ENCODE results near the gene PPP1R11. TPM values are rescaled to one million over a fixed set of nuclear protein-coding genes. Genes with fewer than 3 reads are reported as not detected.

The PPP1R11 gene
- total RNA-seq, 1 experiment from 2014 or later = 23.8 TPM

DNA sequence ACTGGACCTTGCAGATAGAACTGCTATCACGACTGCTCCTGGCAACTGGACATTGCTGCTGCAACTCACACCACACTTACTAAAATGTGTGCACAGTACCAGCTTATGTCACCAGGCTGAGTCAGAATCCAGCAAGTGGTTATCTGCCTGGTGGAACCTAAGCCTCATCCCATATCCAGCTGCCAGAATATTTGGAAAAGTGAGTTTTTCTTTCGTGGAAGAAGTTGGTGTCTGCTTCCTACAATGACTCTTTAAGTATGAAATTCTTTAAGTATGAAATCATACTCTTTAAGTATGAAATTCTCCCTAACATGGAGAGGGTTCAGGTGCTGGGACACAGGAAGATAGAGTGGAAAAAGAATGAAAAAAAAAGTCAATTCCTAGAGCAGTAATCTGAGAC, 22.4 kb upstream of the PPP1R11 start:
- WGBS (ENCODE audit: extremely low coverage, insufficient read length, low lambda C conversion rate) = no CpG with 5 or more reads among the region's 2 CpGs
- H4K5ac ChIP-seq (ENCODE audit: insufficient read length, low read depth, low read length) = no peak overlapping the region
- H3K27me3 ChIP-seq (ENCODE audit: insufficient read depth, low read length) = no peaks in the 10 kb centered on the region
- H3K9me3 ChIP-seq (ENCODE audit: control insufficient read depth, low read depth, low read length) = no peaks in the 10 kb centered on the region
- H3K79me1 ChIP-seq (ENCODE audit: insufficient read depth, low read depth, low read length, poor library complexity, severe bottlenecking) = no peaks in the 10 kb centered on the region
- H2BK12ac ChIP-seq (ENCODE audit: insufficient read length, low read depth, low read length) = no peak overlapping the region
- H2BK20ac ChIP-seq (ENCODE audit: low read depth, low read length, poor library complexity, severe bottlenecking) = no peak overlapping the region
- no peak overlapping the region for H3K23ac ChIP-seq (ENCODE audit: insufficient read length, low read depth, low read length)
- H3K4ac ChIP-seq (ENCODE audit: low read depth, low read length) = no peak overlapping the region
- no peaks in the 10 kb centered on the region for H3K9me3 Mint-ChIP-seq
- TF ChIP-seq, protein P1, sequence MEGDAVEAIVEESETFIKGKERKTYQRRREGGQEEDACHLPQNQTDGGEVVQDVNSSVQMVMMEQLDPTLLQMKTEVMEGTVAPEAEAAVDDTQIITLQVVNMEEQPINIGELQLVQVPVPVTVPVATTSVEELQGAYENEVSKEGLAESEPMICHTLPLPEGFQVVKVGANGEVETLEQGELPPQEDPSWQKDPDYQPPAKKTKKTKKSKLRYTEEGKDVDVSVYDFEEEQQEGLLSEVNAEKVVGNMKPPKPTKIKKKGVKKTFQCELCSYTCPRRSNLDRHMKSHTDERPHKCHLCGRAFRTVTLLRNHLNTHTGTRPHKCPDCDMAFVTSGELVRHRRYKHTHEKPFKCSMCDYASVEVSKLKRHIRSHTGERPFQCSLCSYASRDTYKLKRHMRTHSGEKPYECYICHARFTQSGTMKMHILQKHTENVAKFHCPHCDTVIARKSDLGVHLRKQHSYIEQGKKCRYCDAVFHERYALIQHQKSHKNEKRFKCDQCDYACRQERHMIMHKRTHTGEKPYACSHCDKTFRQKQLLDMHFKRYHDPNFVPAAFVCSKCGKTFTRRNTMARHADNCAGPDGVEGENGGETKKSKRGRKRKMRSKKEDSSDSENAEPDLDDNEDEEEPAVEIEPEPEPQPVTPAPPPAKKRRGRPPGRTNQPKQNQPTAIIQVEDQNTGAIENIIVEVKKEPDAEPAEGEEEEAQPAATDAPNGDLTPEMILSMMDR (conservative IDR thresholded peaks at IDR 0.05) = no peak
- no peak overlapping the region for H3K9ac ChIP-seq (ENCODE audit: extremely low read depth, insufficient read length, low read length)
- H3K79me2 ChIP-seq (ENCODE audit: insufficient read depth, low read length) = no peaks in the 10 kb centered on the region
- no peak overlapping the region for H2BK5ac ChIP-seq (ENCODE audit: insufficient read length, low read length)
- no peak overlapping the region for H4K8ac ChIP-seq (replicated peaks; ENCODE audit: insufficient read length, low read depth, low read length)
- no peak overlapping the region for H3K4me3 Mint-ChIP-seq
- no peak overlapping the region for H3K27ac ChIP-seq (ENCODE audit: insufficient read length, low read depth, low read length)
- peaks cover 2% of the 10 kb centered on the region; the same call in 1 of the 2 replicates for H3K27me3 Mint-ChIP-seq (ENCODE audit: low read depth)
- no peak overlapping the region for H2BK15ac ChIP-seq (ENCODE audit: low read depth, low read length)
- H4K91ac ChIP-seq (ENCODE audit: insufficient read length, low read depth, low read length) = no peak overlapping the region
- no peak overlapping the region for H3K4me2 ChIP-seq (ENCODE audit: insufficient read depth, insufficient read length, low read length)
- no peak overlapping the region for H2AK5ac ChIP-seq (ENCODE audit: insufficient read length, low read length)
- H2BK120ac ChIP-seq (ENCODE audit: low read depth, low read length, poor library complexity, severe bottlenecking) = no peak overlapping the region
- H3K23me2 ChIP-seq (ENCODE audit: insufficient read length, low read depth, low read length, poor library complexity, severe bottlenecking) = no peaks in the 10 kb centered on the region
- H3K4me1 Mint-ChIP-seq = no peaks in the 10 kb centered on the region
- no peak overlapping the region for H3K27ac Mint-ChIP-seq
- no peak overlapping the region for H3K14ac ChIP-seq (ENCODE audit: insufficient read depth, low read length)
- no peak overlapping the region for H3T11ph ChIP-seq (ENCODE audit: low read length)
- no peaks in the 10 kb centered on the region for H4K20me1 ChIP-seq (ENCODE audit: control insufficient read depth, insufficient read depth, insufficient read length)
- H2AFZ ChIP-seq (ENCODE audit: low read length) = no peak overlapping the region
- no peaks in the 10 kb centered on the region for H3K36me3 Mint-ChIP-seq (ENCODE audit: insufficient read depth in 1 of 3, low read depth in 3 of 3)
- H3K4me1 ChIP-seq (ENCODE audit: insufficient read depth, low read length) = no peaks in the 10 kb centered on the region
- H3K56ac ChIP-seq (ENCODE audit: insufficient read length, low read depth, low read length) = no peak overlapping the region
- no peak for DNase-seq
- no peak overlapping the region for H3K18ac ChIP-seq (ENCODE audit: insufficient read length, low read depth, low read length)
